NCI-H128 (cell line): ENCODE data around the gene ASB16.
A peak's percentile ranks its signal among the peaks of the same experiment; 100 is the strongest.
"Not testable (repeated sequence)": the region's sequence is repeated elsewhere in the genome, so short reads cannot be mapped to it uniquely, and the experiment has no call there.

Experiments used
- DNase-seq: peaks from one replicate; lab custom pipeline; 2025; ENCODE audit not compliant: unreplicated experiment; lab: John Stamatoyannopoulos, UW

Gene ASB16

GRCh38 chr17:44147812-44148211 lies 22.7 kb upstream of the ASB16 start:
- DNase-seq: no peak

GRCh38 chr17:44149066-44149465 lies 21.4 kb upstream of the ASB16 start:
- not testable (repeated sequence) for DNase-seq

DNA sequence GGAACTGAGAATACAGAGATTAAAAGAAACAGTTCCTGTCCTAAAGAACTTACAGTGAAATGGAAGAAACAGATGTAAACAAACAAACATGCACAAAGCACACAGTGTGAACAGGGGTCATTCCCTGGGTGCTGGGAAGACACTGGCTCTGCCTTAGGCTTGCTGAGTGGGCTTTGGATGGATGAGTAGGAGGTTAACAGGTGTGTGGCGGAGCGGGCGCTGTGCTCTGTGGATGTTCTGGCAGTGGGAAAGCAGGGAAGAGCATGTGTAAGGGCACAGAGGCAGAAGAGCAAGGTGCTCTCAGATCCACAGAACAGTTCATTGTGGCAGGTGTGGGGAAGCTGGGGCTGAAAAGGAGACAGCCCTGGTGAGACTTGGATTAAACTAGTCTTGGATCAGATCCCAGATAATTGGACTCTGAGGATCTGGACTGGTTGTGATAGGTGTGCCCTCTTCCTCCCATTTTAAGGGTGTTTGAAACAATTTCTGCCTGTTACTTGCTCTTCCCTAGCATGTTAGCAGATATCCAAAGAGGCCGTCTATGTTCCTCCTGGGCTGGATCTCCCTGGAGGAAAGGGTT lies 20.7 kb upstream of the ASB16 start:
- DNase-seq: no peak

DNA sequence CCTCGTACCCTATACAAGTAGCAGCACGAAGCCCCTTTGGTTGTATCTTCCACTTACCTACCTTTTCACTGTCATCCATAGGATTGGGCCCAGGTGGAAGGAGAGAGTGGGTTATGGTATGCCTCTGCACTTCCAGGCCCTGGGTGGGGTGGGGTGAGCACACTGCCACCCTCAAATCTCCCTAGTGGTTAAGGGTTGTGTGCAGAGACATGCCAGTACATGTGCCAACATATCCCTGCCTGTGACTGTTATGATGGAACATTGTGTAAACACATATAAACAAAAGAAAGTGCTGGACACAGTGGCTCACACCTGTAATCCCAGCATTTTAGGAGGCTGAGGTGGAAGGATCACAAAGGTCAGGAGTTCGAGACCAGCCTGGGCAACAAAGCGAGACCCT lies 17.6 kb upstream of the ASB16 start:
- DNase-seq: no peak

DNA sequence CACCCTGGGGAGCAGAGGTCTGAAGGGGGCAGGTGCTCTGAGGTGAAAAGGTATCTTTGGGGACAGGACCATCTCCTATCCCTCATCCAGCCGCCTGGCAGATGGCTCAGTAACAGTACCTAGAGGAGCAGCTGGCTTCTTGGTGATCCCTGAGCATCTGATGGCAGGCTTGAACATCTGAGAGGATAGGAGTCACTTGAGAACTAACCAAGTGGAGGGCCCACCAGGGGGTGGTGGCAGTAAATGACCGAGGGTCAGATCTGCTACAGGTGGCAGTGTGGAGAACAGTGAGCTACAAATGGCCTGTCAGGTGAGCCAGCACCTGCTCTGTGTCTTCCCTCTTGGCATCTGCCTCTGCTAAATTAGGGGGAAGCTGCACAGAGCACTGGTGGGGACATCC lies 15.0 kb upstream of the ASB16 start:
- no peak for DNase-seq

DNA sequence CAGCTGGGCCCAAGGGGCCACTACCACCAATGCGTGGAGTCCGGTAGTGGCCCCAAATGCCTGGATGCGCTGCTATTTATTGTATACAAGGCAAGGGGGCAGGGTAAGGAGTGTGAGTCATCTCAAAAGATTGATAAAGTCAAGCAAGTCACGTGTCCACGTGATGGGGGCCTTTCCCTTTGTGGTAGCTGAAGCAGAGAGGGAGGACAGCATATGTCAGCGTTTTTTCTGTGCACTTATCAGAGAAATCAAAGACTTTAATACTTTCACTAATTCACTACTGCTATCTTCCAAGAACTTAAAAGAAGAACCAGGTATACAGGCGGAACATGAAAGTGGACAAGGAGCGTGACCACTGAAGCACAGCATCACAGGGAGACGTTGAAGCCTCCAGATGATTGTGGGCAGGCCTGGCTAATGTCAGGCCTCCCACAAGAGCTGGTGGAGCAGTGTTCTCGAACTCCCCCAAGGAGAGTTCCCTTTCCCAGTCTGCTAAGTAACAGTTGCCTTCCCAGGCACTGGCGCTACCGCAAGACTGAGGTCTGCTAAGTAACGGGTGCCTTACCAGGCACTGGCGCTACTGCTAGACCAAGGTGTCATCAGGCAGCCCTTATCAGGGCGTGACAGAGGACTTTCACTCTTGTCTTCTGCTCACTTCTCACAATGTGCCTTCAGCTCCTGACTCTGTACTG lies 10.8 kb upstream of the ASB16 start:
- no peak for DNase-seq

GRCh38 chr17:44164476-44164875 lies 6.0 kb upstream of the ASB16 start:
- no peak for DNase-seq

DNA sequence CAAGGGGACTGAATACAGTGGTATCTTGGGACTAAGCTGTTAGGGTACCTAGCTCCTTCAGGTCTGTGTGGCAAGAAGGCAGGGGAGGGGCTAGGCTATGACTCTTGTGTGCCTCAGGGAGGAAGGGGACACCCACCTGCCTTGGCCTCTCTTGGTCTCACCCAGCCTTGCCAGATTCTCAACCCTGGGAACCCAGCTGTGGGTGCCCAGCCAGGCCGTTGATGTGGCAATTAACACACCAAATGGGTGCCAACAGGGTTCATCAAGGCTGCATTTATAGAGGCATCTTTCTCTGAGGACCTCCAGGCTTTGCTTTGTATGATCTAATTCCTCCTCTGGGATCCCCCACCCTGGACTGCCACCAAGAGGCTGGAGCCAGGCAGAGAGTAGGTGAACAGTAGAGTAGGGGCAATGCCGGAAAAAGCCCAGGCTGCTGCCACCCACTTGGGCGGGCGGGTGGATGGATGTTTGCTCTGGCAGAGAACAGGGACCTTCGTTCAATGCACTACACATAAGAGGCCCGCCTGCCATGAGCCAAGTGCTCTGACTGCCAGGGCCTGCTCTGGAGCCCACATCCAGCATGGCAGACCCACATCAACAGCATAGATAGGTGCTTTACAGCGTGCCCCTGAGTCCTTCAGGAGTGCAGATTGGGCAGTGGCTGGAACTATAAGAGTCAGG lies 3.2 kb upstream of the ASB16 start:
- DNase-seq: no peak

GRCh38 chr17:44170135-44170498 lies 387 bp upstream of the ASB16 start:
- no peak for DNase-seq

DNA sequence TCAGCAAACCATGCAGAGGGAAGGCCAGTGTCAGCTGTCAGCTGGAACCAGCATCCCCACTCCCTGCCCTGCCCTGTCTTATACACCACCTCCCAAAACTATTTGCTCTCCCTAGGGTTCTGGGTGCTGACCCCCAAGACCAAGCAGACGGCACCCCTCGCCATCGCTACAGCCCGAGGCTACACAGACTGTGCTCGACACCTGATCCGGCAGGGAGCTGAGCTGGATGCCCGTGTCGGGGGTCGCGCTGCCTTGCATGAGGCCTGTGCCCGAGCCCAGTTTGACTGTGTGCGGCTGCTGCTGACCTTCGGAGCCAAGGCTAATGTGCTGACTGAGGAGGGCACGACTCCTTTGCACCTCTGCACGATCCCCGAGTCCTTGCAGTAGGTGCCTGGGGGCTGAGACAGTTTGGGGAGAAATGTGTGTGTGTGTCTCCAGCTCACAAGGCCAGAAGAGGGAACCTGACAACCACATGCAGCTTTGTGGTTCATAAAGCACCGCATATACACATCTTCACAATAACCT lies 1.5 kb downstream of the ASB16 start:
- DNase-seq: no peak

DNA sequence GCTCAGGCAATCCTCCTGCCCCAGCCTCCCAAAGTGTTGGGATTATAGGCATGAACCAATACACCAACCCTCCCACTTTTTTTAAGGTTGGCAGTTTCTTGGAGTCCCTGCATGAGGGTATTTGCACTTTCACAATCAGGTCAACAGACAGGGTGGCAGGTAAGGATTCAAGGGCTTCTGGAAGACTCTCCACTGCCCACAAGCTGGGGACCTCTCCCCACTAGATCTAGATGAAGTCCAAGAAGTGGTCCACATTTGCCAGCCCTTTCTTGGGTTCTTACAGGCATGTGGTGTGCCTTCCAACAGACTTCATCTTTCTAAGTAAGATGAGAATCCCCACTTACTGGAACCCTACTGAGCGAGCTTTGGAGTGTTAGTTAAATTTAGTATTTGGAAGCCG lies 3.9 kb downstream of the ASB16 start:
- no peak for DNase-seq

- DNase-seq: no peak
Observed at GRCh38 chr17:44176257-44176656, 5.8 kb downstream of the ASB16 start.

DNA sequence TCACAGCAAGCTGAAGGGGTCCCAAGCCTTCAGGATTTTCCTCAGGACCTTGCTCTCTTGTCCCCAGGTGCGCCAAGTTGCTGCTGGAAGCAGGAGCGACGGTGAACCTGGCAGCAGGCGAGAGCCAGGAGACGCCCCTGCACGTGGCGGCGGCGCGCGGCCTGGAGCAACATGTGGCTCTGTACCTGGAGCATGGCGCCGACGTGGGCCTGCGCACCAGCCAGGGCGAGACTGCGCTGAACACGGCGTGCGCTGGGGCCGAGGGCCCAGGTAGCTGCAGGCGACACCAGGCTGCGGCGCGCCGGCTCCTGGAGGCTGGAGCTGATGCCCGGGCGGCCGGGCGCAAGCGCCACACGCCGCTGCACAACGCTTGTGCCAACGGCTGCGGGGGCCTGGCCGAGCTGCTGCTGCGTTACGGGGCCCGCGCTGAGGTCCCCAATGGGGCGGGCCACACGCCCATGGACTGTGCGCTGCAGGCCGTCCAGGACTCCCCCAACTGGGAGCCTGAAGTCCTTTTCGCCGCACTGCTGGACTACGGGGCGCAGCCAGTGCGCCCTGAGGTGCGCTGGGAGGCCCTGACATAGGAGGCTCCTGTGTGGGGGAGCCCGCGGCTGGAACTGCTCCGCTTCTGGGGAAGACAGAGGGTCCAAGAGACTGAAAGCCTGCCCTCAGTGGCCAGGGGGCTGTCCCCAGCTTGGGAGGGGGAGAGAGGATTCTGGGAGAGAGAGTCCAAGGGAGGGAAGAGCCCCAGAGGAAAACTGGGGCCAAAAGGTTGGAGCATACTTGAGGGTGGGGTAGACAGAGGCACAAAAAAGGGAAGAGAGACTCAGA lies 6.4 kb downstream of the ASB16 start:
- no peak for DNase-seq

- no peak for DNase-seq
Observed at GRCh38 chr17:44177640-44178039, 7.1 kb downstream of the ASB16 start.

- DNase-seq: no peak
Observed at GRCh38 chr17:44178133-44178532, 7.6 kb downstream of the ASB16 start.

- no peak for DNase-seq
Observed at GRCh38 chr17:44183024-44183423, 12.5 kb downstream of the ASB16 start.

DNA sequence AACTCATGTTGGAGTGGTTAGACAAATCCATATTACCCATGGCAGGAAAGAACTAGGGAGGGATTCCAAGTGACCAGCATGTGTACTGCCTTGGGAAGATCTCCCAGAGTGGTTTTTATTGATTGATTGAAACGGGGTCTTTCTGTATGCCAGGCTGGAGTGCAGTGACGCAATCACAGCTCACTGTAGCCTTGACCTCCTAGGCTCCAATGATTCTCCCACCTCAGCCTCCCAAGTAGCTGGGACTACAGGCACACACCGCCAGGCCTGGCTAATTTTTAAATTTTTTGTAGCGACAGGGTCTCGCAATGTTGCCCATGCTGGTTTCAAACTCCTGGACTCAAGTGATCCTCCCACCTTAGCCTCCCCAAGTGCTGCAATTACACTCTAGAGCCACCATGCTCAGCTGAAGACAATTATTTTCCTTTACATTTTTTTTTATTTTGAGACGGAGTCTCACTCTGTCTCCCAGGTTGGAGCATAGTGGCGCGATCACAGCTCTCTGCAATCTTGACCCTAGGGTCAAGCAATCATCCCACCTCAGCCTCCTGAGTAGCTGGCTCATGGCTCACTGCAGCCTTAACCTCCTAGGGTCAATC lies 13.8 kb downstream of the ASB16 start:
- DNase-seq: no peak

GRCh38 chr17:44186307-44187130 lies 16.0 kb downstream of the ASB16 start, which contains the start of gene TMUB2:
TMUB2 (plus strand) TSS chr17:44186972; CDS start chr17:44187709, 737 bp downstream.
- DNase-seq: peak; percentile 91

GRCh38 chr17:44187131-44187899 lies 16.8 kb downstream of the ASB16 start:
- DNase-seq: no peak
